Left kidney (tissue), 2 donors: ENCODE results near the gene PXN. TPM values are rescaled to one million over a fixed set of nuclear protein-coding genes. Genes with fewer than 3 reads are reported as not detected.
A peak's percentile ranks its signal among the peaks of the same experiment; 100 is the strongest.
"Not testable (repeated sequence)": the region's sequence is repeated elsewhere in the genome, so short reads cannot be mapped to it uniquely, and the experiment has no call there.

Experiments used
- DNase-seq: peaks from one replicate; pipeline ENCODE4 v3.0.0-alpha.2; 2013
- polyA plus RNA-seq: library from polyadenylated mRNA; unstranded; fragments of 120-200 nt; gene quantifications from one replicate; pipeline ENCODE4 v1.2.1, GENCODE V29; 2013; ENCODE audit not compliant: insufficient read length

Gene PXN
- polyA plus RNA-seq, 1 donor: 59.8 TPM

DNA sequence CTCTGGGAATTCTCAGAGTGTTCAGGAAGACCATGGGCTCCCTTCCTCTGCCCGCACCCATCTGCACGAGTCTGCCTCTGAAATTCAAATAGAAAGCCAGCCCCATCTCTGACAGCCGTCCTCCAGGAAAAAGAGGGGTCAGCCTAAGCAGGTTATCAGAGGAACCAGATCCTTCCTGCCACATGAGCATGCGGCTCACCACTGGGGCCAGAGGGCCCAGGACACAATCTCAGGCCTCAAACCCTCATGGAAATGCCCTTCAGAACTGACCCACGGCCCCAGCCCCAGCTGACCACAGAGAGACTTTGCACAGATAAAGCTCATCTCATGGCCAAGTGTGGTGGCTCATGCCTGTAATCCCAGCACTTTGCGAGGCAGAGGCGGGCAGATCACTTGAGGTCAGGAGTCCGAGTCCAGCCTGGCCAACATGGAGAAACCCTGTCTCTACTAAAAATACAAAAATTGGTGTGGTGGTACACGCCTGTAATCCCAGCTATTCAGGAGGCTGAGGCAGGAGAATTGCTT, 23.2 kb downstream of the PXN start:
- DNase-seq: no peak

GRCh38 chr12:120241561-120242274, 23.8 kb downstream of the PXN start:
- no peak for DNase-seq

GRCh38 chr12:120240495-120240833, 25.1 kb downstream of the PXN start:
- DNase-seq: no peak

DNA sequence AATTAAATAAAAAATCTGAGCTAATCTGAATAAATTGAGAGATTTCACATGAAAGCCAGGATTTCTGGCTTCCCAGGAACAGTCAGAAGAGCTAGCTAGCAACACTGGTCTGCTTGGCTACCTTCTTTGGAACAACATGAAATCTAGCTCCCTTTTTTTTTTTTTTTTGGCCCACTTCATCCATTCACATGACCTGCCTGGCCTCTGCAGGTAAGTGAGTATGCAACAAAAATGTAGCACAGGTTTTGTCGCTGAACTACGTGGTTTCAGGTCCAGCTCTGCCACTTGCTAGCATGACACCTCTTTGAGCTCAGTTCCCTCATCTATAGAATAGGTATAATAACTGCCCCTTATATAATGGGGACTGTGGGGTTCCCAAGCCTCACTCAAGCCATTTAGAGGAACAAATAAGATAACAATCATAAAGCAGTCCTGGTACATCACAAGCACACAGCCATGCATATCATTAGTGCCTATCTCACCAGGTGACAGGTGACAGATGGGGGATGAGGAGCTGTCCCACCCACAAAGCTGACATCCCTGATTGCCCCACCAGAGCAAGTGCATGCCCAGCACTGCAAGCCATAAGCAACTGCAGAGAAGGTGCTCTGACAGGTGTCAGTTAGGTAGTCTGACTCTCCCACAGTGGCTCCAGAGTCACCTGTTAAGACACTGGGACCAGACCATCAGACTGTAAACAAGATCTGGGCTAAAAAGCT, 25.6 kb downstream of the PXN start:
- no peak for DNase-seq

GRCh38 chr12:120238839-120239445, 26.6 kb downstream of the PXN start:
- no peak for DNase-seq

- no peak for DNase-seq
Measured at GRCh38 chr12:120238217-120238616, 27.3 kb downstream of the PXN start.

- no peak for DNase-seq
Measured at GRCh38 chr12:120237360-120238171, 28.0 kb downstream of the PXN start.

GRCh38 chr12:120236809-120237208, 28.7 kb downstream of the PXN start:
- DNase-seq: not testable (repeated sequence)

DNA sequence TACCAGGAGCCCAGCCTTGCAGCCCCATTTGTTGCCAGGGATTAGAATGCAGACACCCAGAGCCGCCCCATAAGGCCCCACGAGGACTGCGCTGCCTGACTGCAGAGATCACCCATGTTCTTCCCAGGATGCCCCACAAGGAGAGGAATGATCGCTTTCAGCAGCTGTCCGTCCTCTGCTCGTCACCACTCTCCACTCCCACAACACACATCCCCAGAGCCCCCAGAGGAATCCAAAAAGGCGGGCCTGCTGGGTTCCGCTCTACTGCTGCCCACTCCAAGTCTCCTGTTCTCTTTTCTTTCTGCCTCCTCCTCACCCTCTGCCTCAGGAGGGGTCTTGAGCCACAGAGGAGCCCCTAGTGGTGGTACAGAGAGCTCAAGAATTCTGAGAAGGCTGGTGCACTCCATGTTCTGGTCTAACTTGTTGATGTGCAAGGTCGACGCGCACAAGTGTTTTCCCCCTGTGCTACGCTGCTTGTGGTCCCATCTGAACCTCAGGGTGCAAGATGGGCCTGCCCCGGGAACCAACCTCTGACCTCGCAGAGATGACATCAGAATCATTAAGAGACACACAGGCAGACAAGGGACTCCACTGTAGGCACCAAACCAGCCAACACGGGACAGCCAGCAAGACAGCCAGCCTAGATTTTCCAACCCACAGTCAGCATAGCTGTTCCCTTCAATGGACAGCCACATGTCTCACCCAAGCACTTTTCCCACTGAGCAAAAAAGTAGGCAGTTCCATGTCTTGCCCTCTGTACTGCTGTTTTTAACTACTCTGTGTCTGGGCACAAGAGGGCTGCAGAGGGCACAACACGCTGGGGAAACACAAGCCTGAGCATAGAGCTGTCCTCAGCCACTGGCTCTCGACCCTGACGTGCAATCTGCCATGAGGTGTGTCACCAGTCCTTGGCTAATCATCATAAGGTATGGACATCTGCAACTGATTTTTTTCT, 29.9 kb downstream of the PXN start:
- DNase-seq: peak; percentile 57

DNA sequence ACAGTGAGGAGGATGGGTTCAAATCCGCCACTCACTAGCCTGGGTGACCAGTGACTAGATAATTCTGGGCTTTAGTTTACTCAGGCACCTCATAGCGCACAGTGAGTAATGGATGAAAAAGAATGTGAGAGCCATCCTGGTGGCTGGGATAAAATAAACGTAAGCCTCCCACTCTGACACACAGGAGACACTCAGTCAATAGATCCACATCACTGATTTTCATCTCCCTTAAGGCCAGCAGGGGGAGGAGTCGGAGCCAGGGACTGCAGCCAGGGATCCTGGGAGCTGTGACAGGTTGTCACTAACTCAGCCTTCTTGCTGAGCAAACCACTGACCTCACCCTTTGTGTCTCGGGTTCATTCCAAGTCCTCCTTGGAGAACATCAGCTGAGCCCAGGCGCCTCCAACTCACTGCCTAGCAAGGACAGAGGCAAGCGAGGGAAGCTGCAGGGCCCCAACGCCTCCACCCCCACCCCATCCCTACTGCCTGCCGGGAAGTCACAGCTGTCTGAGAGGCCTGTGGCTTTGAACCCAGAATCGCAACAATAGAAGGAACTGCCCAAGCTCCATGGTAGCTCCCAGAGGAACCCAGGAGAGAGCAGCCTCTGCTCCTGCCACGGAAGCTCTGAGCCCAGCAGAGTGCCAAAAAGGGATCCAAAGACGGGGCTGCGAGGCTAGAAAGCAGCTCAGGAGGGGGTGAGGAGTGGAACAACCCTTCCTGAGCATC, 30.7 kb downstream of the PXN start:
- DNase-seq: peak; percentile 81

GRCh38 chr12:120231316-120232011, 34.1 kb downstream of the PXN start:
- no peak for DNase-seq

DNA sequence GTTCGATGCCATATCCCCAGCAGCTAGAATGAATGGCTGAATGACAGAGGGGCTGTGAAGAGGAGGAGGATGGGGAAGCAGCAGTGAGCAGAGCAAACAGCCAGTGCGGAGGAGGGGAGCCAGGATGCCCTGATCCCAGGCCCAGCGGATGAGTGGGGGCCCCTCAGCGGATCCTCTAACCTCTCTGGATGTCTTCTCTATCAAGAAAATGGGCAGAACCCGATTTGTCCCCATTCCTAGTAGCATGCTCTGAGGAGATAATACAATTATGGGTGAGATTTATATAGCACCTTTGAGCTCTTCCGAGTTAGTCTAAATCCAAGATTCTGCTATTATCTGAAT, 34.6 kb downstream of the PXN start:
- no peak for DNase-seq

DNA sequence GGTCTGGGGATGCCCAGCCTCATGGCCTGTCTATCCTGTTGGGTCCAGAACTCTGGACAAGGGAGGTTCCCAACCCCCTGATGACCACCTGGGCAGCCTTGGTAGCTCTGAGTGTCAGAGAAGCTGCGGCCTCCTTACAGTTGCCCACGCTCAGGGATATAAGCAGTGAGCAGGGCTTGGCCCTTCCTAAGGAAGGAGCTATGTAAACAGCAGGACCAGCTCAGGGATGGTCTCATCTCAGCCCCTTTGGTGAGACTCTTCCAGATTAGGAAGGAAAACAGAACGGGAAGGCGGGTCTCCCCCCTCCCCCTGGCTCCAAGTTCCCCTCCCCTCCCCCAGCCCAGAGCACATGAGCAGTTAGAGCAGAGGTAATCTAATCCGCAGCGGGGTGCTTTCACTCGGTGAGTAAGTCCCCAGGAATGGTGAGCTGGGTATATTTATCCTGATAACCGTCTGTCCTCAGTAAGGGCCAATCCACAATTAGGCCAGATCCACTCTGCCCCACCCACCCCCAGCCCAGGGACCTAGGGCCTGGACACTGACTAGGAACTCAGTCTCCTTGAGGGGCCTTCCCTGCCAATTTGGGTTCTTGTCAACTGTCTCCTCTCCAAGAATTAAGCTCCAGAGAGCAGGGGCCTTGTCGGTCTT, 35.1 kb downstream of the PXN start:
- peak; percentile 62 for DNase-seq

DNA sequence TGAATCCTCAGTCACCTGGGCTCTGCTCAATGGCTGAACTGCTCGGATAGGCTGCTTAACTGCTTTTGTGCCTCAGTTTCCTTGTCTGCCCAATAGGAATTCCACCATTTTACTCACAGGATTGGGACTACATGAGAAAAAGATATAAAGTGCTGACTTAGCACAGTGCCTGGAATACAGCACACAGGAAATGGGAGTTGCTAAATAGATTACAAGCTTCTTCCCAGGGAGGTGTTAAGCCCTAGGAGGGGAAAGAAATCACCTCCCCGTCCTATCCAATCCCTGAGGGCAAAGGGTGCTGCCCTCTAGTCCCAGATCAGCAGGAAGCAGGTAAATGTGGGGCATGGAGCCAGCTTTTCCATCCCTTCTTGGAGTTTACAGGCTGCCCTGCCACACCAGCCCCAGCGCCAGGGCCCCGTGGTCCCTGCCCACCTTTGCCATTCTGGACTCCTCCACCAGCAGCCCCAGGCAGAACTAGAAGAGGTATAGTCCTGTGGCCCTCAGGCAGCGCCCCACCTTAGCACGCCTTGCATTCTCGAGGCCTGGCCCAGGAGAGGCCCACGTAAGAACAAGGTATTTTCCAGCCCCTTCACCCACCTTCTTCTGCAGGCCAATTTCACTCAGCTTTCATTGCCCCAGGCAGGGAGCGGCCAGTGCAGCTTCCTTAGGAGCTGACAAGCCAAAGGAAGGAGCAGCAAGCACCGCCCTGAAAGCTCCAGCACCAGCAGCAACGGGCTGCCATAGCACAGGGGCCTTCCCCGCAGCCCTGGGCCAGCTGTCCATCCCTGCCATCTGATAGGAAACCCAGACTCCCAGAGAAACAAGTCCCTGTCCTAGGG, 35.8 kb downstream of the PXN start:
- DNase-seq: no peak

DNA sequence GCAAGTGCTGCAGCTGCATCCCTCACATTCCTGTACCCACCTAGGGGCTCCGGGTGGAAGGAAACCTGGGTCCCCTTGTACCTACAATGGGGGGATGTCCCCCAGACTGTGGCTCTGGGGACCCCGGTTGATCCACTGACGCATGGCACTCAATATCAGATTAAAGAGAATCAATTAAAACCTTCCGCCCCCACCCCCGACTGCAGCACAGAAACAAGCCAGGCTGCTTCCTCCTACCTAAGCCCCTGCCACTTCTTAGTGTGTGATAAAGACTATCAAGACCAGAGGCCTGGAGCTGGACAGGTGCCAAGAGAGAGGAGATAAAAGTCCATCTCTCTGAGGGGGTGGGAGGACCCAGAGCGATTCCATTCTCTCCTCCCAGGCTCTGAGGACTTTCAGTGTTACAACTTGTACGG, 36.5 kb downstream of the PXN start:
- no peak for DNase-seq

DNA sequence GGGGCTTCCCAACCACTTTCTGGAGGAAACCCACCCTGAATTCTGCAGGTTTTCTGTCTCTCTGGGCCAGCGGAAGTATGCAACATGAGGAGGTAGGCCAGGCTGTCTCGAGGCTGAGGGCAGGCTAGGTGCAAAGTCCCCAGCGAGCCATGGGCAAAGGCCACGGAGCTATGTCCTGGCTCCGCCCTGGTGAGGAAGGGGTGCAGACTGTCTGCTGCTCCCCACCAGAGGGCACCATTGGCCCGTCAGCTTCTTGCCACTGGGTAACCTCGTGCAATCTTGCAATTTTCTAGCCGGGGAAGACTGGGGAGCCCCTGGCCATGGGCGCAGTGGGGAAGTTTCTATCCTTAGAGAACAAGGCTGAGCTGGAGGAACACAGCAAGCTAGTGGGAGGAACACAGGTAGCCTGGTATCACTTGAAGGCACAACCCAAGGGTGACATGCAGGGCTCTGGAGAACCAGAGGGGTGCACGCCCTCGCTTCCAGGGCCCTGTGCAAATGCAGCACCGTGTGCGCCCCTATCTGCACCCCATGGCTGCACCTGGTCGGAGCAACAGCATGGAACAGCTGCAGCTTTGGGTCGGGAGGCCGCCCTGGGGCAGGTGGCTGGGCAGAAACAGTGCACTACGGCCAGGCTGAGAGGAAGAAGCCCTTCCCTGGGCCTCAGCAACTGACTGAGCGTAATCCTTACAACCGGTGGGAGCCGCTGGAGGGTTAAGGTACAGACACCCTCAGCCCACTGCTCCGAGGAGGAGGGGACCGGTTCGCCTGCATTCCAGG, 37.0 kb downstream of the PXN start:
- peak; percentile 81 for DNase-seq

DNA sequence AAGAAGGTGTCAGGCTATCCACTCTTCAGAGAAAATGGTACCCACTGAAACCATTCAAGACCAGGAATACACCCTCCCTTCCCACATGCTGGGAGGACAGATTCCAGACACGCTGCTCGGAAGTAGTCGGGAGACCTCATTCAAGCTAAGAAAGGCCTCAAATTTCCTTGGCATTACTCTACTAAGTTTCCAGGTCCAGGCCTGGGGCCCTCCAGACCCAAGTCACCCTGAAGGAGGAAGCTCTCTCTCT, 37.6 kb downstream of the PXN start:
- no peak for DNase-seq
